HG03108 (cell line): ENCODE measurements around the gene UPF2.

Experiments
- ATAC-seq: cut with Tn5 transposase; IDR thresholded peaks from one replicate; pipeline ENCODE4 v1.9.1; 2021; ENCODE audit warnings: moderate library complexity; ENCODE audit not compliant: unreplicated experiment

The UPF2 gene

GRCh38 chr10:11885437-11886137, 157.0 kb downstream of the UPF2 start:
- no peak for ATAC-seq

GRCh38 chr10:11884706-11885423, 157.7 kb downstream of the UPF2 start:
- no peak for ATAC-seq

DNA sequence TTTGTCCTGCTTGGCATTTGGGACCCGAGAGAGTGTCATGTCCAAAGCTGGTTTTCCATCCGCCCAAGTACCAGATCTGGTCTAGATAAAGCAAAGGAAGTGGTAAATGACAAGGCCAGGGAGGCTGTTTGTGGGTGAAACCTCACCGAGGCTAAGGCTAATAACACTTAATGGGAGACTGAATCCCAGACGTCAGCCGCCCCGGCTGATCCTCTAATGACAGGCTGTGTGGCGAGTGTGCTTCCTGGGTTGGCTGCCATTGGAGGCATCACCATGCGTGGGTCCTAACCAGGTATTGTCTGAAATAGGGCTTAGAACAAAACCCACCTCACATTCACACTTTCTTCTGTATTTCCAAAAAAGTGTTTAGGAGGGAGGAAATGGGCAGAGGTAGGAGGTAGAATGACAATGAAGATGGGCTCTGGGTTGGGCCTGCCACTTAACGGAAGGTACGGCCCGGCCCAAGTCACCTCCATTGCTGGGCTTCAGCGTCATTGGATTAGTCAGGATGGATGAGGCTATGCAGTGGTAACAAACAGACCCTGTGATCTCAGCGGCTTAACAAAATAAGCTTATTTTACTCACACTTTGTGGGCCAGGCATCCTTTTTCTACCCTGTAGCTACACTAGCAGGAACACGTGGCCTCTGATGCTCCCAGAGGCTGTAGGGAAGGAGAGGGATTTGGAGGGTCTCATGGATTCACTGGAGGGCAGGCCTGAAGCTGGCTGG, 159.8 kb downstream of the UPF2 start:
- no peak for ATAC-seq

DNA sequence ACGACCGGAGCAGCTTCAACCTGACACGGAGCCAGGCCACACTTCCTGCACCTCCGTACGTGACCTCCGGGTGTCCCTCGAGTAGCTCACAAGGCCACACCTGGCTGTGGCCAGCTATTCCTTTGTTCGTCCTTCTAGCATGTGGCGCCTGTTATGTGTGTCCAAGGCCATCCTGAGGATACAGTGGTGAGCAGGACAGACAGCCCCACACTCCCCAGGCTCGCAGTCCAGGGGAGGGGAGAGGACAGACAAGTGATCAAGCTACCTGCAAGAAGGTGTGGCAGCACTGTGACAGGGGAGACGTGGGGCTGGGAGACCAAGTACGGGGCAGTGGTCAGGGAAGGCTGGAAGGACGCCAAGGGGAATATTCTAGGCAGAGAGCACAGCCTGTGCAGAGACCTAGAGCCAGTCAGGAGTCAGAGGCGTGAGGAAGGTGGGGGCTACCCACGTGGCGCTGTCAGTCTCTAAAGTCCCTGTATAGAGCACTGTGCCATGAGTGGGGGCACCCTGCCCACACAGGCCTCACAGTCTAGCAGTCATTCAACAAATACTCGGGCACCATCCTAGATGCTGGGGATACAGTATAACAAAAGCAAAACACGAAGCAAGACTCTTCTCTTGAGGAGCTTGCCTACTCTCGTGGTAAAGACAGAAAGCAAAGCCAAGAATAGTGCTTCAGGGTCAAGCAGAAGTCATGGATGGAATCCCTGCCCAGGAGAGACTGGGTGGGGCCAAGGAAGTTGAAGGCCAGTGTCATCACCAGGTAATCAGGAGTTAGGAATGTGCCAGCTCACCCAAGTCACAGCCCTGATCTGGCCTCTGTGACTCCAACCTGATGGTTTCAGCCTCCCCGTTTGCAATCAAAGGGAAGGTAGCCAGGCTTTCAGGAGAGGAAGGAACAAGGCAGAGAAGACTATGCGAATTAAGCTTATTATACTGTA, 160.9 kb downstream of the UPF2 start:
- no peak for ATAC-seq

DNA sequence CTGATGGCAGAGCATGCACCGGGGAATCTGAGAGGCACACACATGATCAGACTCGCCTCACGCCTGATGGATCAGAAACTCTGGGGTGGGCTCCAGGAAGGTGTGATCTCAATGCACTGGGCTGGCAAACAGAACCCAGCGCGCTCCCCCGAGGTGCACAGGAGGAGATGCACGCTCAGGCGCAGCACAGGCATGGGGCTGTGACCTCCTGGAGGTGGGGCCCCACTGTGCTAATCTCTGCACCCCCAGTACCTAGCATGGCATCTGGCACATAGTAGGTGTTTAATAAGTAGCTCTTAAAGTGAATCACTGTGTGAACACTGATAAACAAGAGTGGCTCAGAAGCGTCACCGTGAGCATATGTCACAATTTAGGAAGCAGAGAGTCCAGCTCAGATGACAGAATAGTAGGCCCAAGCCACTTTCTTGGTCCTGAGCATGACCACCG, 161.6 kb downstream of the UPF2 start:
- no peak for ATAC-seq

- ATAC-seq, result no peak
Measured at GRCh38 chr10:11880151-11881029, 162.2 kb downstream of the UPF2 start.

GRCh38 chr10:11879387-11880094, 163.1 kb downstream of the UPF2 start:
- no peak for ATAC-seq

DNA sequence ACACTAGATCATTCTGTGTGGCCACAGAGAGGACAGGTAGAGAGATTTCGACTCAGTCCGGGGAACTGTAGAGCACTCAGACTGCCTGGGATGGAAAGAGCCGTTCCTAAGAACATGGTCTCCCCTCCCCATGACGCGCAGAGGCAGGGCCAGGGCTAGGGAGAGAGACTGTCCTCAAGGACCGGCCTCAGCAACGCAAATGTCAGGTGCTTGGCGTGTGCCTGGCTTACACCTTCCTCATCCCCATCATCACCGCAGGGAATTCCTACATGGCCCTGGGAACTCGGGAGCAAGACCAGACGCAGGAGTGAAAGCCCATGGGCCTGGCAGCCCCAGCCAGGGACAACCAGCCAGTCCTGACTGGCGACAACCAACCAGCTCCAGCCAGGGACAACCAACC, 163.8 kb downstream of the UPF2 start:
- ATAC-seq, result no peak

DNA sequence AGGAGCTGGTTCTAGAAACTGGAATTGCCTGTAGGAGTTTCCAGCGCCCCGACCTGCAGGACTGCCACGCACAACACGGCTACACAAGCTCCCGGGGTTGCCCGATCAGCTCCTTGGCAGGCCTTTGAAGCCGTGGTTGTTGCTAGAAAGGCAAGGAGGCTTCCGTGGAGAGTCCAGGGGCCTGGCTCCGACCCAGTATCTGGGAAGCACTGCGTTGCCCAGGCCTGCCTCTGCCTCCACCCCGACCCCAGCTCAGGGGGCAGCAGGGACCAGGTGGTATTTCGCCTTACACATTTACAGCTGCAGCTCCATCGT, 165.1 kb downstream of the UPF2 start:
- no peak for ATAC-seq

GRCh38 chr10:11876805-11877590, 165.6 kb downstream of the UPF2 start:
- no peak for ATAC-seq

GRCh38 chr10:11876324-11876723, 166.3 kb downstream of the UPF2 start:
- no peak for ATAC-seq

GRCh38 chr10:11875494-11876281, 166.9 kb downstream of the UPF2 start:
- ATAC-seq, result no peak

GRCh38 chr10:11874568-11875493, 167.8 kb downstream of the UPF2 start:
- no peak for ATAC-seq

DNA sequence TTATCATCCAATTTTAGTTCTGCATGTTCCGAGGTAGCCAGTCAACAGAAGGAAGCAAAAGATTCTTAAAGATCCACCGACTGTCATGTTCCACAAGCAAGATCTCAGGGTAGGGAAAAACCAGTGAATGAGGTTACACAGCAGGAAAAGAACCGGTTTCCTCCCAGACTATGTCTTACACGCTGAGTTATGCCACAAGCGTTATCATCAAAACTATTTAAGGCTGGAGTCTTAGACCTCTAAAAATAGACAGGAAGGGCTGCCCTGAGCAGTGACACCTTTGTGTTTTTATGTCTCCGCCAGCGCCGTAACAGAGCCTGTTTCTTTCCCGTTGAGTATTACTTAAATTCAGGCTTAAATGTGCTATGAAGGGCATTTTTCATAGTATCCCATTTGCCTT, 171.1 kb downstream of the UPF2 start:
- no peak for ATAC-seq

- no peak for ATAC-seq
Measured at GRCh38 chr10:11870900-11871400, 171.7 kb downstream of the UPF2 start.

GRCh38 chr10:11870461-11870780, 172.2 kb downstream of the UPF2 start:
- ATAC-seq, result no peak
